ENCODE measurements around the gene NOTUM. TPM values are rescaled to one million over a fixed set of nuclear protein-coding genes. Genes with fewer than 3 reads are reported as not detected.

The NOTUM gene
- total and polyA plus RNA-seq, 9 of the 15 experiments (the other 6 are each of a cell fraction or from before 2014, with no cell fraction given), result 0.03 to 14.0 (median 4.1) TPM

DNA sequence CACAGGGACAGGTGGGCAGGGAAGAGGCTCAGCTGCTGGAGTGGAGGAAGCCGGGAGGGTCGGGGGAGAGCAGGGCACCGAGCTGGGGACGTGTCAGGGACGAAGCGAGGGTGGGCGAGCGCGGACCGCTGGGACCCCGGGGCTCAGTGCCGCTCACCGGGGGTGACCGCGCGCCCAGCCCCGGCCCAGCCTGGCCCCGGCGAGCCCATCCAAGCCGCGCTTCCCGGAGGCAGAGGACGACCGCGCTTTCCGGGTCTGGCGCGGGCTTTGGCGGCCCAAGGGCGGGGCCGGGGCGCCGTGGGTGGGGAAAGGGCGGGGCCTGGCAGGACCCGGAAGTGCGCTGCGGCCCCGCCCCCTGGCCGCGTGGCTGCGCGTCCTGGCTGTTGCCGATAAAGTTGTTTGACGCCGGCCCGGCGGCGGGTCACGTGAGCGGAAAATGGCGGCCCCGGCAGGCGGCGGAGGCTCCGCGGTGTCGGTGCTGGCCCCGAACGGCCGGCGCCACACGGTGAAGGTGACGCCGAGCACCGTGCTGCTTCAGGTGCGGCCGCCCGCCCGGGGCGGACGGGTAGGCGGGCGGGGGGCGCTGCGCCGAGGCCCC, 16.3 kb upstream of the NOTUM start, which contains the start of gene ASPSCR1 (continued):
- TF ChIP-seq ZNF311 (CRISPR knock-in tag; IDR thresholded peaks at IDR 0.05) (no peak), ZNF24 (IDR thresholded peaks at IDR 0.05) (no peak; the same call in 1 of the 2 replicates), MYC (IDR thresholded peaks at IDR 0.05; ENCODE audit: low read depth, low read length) (peak; percentile 100), MYC (CRISPR knock-in tag; IDR thresholded peaks at IDR 0.05; ENCODE audit: borderline replicate concordance, low read depth) (no peak), ZNF146 (CRISPR knock-in tag; IDR thresholded peaks at IDR 0.05; ENCODE audit: unreplicated experiment) (no peak), TOE1 (IDR thresholded peaks at IDR 0.05; ENCODE audit: borderline replicate concordance) (peak; percentile 91; the same call in 1 of the 2 replicates), TOE1 (CRISPR knock-in tag; IDR thresholded peaks at IDR 0.05; ENCODE audit: borderline replicate concordance, low read depth) (no peak), PHB2 (IDR thresholded peaks at IDR 0.05; ENCODE audit: low read depth) (no peak), ARID1B (IDR thresholded peaks at IDR 0.05) (no peak), TAF7 (tag; IDR thresholded peaks at IDR 0.05) (no peak), BHLHE40 (IDR thresholded peaks at IDR 0.05; ENCODE audit: low read length) (peak; percentile 99), ZNF165 (CRISPR knock-in tag; IDR thresholded peaks at IDR 0.05; ENCODE audit: borderline replicate concordance) (no peak), NR3C1 (CRISPR knock-in tag; IDR thresholded peaks at IDR 0.05) (0 out of 2 replicates have a peak, but pooled peaks have one; percentile 15), CXXC5 (CRISPR knock-in tag; IDR thresholded peaks at IDR 0.05) (peak; percentile 100)
- TF ChIP-seq, protein P1, sequence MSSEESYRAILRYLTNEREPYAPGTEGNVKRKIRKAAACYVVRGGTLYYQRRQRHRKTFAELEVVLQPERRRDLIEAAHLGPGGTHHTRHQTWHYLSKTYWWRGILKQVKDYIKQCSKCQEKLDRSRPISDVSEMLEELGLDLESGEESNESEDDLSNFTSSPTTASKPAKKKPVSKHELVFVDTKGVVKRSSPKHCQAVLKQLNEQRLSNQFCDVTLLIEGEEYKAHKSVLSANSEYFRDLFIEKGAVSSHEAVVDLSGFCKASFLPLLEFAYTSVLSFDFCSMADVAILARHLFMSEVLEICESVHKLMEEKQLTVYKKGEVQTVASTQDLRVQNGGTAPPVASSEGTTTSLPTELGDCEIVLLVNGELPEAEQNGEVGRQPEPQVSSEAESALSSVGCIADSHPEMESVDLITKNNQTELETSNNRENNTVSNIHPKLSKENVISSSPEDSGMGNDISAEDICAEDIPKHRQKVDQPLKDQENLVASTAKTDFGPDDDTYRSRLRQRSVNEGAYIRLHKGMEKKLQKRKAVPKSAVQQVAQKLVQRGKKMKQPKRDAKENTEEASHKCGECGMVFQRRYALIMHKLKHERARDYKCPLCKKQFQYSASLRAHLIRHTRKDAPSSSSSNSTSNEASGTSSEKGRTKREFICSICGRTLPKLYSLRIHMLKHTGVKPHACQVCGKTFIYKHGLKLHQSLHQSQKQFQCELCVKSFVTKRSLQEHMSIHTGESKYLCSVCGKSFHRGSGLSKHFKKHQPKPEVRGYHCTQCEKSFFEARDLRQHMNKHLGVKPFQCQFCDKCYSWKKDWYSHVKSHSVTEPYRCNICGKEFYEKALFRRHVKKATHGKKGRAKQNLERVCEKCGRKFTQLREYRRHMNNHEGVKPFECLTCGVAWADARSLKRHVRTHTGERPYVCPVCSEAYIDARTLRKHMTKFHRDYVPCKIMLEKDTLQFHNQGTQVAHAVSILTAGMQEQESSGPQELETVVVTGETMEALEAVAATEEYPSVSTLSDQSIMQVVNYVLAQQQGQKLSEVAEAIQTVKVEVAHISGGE (CRISPR knock-in tag; IDR thresholded peaks at IDR 0.05), result 0 out of 6 replicates have a peak, but pooled peaks of 1 of the 3 experiments have one; percentile 26
- TF ChIP-seq, protein P2, sequence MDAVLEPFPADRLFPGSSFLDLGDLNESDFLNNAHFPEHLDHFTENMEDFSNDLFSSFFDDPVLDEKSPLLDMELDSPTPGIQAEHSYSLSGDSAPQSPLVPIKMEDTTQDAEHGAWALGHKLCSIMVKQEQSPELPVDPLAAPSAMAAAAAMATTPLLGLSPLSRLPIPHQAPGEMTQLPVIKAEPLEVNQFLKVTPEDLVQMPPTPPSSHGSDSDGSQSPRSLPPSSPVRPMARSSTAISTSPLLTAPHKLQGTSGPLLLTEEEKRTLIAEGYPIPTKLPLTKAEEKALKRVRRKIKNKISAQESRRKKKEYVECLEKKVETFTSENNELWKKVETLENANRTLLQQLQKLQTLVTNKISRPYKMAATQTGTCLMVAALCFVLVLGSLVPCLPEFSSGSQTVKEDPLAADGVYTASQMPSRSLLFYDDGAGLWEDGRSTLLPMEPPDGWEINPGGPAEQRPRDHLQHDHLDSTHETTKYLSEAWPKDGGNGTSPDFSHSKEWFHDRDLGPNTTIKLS (IDR thresholded peaks at IDR 0.05; ENCODE audit: borderline replicate concordance, low read depth), result peak; percentile 100
- TF ChIP-seq, protein P3, sequence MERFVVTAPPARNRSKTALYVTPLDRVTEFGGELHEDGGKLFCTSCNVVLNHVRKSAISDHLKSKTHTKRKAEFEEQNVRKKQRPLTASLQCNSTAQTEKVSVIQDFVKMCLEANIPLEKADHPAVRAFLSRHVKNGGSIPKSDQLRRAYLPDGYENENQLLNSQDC (CRISPR knock-in tag; IDR thresholded peaks at IDR 0.05), result peak; percentile 78; the same call in 1 of the 2 replicates
- TF ChIP-seq, protein P4, sequence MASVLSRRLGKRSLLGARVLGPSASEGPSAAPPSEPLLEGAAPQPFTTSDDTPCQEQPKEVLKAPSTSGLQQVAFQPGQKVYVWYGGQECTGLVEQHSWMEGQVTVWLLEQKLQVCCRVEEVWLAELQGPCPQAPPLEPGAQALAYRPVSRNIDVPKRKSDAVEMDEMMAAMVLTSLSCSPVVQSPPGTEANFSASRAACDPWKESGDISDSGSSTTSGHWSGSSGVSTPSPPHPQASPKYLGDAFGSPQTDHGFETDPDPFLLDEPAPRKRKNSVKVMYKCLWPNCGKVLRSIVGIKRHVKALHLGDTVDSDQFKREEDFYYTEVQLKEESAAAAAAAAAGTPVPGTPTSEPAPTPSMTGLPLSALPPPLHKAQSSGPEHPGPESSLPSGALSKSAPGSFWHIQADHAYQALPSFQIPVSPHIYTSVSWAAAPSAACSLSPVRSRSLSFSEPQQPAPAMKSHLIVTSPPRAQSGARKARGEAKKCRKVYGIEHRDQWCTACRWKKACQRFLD (CRISPR knock-in tag; IDR thresholded peaks at IDR 0.05), result peak; percentile 73; the same call in 1 of the 2 replicates
- TF ChIP-seq, protein P5, sequence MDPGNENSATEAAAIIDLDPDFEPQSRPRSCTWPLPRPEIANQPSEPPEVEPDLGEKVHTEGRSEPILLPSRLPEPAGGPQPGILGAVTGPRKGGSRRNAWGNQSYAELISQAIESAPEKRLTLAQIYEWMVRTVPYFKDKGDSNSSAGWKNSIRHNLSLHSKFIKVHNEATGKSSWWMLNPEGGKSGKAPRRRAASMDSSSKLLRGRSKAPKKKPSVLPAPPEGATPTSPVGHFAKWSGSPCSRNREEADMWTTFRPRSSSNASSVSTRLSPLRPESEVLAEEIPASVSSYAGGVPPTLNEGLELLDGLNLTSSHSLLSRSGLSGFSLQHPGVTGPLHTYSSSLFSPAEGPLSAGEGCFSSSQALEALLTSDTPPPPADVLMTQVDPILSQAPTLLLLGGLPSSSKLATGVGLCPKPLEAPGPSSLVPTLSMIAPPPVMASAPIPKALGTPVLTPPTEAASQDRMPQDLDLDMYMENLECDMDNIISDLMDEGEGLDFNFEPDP (CRISPR knock-in tag; IDR thresholded peaks at IDR 0.05), result no peak
